Body of pancreas (tissue), 4 donors: ENCODE measurements around the gene GALNT14.

ENCODE experiments used
- CTCF ChIP-seq, 7 experiments: fragments of 450-650 bp in 4 of 7; fragments of 200-600 bp in 3 of 7; sonication (generic) in 3 of 7; IDR thresholded peaks; one replicate each; pipeline ENCODE4 v1.5.1; 2016 to 2019; ENCODE audit warnings: antibody characterized with exemption in 7 of 7
- POLR2A ChIP-seq, 3 donors: fragments of 450-650 bp; IDR thresholded peaks; one replicate each; pipeline ENCODE4 v1.6.1; 2016; ENCODE audit warnings: antibody characterized with exemption in 3 of 3, mild to moderate bottlenecking in 2 of 3

GRCh38 chr2:30930716-30931115, 207.5 kb downstream of the GALNT14 start:
- no peak for TF ChIP-seq CTCF (IDR thresholded peaks at IDR 0.05)
- TF ChIP-seq POLR2A (IDR thresholded peaks at IDR 0.05): no peak
